ENCODE data around the gene LY6G6C.

Gene LY6G6C

GRCh38 chr6:31727034-31727716, 5.6 kb upstream of the LY6G6C start:
- no peak overlapping the region for H3K4me3 ChIP-seq (ENCODE audit: control insufficient read depth, low read depth, low read length)
- DNase-seq (ENCODE audit: low read depth) = no peak
- TF ChIP-seq CTCF (IDR thresholded peaks at IDR 0.05; ENCODE audit: control insufficient read depth, insufficient read depth, low read depth, low read length, missing control alignments) = no peak

- no peak for DNase-seq (ENCODE audit: low read depth)
- no peak for TF ChIP-seq CTCF (IDR thresholded peaks at IDR 0.05; ENCODE audit: control insufficient read depth, insufficient read depth, low read depth, low read length, missing control alignments)
- H3K4me3 ChIP-seq (ENCODE audit: control insufficient read depth, low read depth, low read length) = no peak overlapping the region
These were observed 4.2 kb upstream of the LY6G6C start for GRCh38 chr6:31725502-31726350.

GRCh38 chr6:31723980-31724691, 2.6 kb upstream of the LY6G6C start:
- no peak overlapping the region for H3K4me3 ChIP-seq (ENCODE audit: control insufficient read depth, low read depth, low read length)
- no peak for DNase-seq (ENCODE audit: low read depth)
- no peak for TF ChIP-seq CTCF (IDR thresholded peaks at IDR 0.05; ENCODE audit: control insufficient read depth, insufficient read depth, low read depth, low read length, missing control alignments)

DNA sequence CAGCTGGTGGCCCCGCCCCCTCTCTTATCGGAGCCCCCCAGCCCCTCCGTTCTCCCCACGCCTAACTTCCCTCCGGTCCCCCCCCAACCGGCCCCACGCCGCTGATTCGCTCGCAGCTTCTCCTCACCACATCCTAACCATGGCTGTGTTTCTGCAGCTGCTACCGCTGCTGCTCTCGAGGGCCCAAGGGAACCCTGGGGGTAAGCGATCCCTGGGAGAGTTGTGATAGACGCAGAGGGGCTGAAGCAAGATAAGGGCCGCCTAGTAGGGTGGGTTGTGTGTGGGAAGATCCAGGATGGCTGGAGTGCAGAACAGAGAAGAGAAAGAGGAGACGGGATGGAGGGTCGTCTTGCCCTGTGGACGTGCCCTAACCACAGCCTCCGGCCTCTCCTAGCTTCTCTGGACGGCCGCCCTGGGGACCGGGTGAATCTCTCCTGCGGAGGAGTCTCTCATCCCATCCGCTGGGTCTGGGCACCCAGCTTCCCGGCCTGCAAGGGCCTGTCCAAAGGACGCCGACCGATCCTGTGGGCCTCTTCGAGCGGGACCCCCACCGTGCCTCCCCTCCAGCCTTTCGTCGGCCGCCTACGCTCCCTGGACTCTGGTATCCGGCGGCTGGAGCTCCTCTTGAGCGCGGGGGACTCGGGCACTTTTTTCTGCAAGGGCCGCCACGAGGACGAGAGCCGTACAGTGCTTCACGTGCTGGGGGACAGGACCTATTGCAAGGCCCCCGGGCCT, 1.9 kb upstream of the LY6G6C start, which contains the start of gene MPIG6B:
TSS of gene MPIG6B (plus strand) at position 129 of the 735 bp plus-strand sequence. CDS start at position 140, 11 bp downstream.
- DNase-seq (ENCODE audit: low read depth) = no peak
- no peak within 1 kb of the TSS for H3K4me3 ChIP-seq (ENCODE audit: control insufficient read depth, low read depth, low read length)
- TF ChIP-seq CTCF (IDR thresholded peaks at IDR 0.05; ENCODE audit: control insufficient read depth, insufficient read depth, low read depth, low read length, missing control alignments) = no peak

- no peak overlapping the region for H3K4me3 ChIP-seq (ENCODE audit: control insufficient read depth, low read depth, low read length)
- no peak for DNase-seq (ENCODE audit: low read depth)
- no peak for TF ChIP-seq CTCF (IDR thresholded peaks at IDR 0.05; ENCODE audit: control insufficient read depth, insufficient read depth, low read depth, low read length, missing control alignments)
These were observed 627 bp upstream of the LY6G6C start for GRCh38 chr6:31722173-31722572.

Measured in AG09309 (cell line).